Erythroblast (primary cell): ENCODE data around the gene CHD2.

Experiments used
- GATA1 ChIP-seq: IDR thresholded peaks from 2 replicates; pipeline ENCODE4 v1.6.1; 2011; ENCODE audit warnings: low read depth, mild to moderate bottlenecking, control low read depth, low read length, moderate library complexity
- POLR2A ChIP-seq: IDR thresholded peaks from 2 replicates; pipeline ENCODE4 v1.6.1; 2011; ENCODE audit warnings: mild to moderate bottlenecking, low read length

GRCh38 chr15:92947071-92947730, 47.1 kb downstream of the CHD2 start:
- no peak for TF ChIP-seq POLR2A
- TF ChIP-seq GATA1: no peak
